NOMO-1 treated with dmso at 0.1 percent for 144 hours (cell line): ENCODE results near the gene FAM193A.
"Not testable (repeated sequence)": the region's sequence is repeated elsewhere in the genome, so short reads cannot be mapped to it uniquely, and the experiment has no call there.

Source experiments
- DNase-seq: peaks from one replicate; lab custom pipeline; 2025; ENCODE audit not compliant: unreplicated experiment; lab: John Stamatoyannopoulos, UW

FAM193A gene

GRCh38 chr4:2606960-2607506 lies 70.6 kb downstream of the FAM193A start:
- DNase-seq: no peak

GRCh38 chr4:2607822-2608221 lies 71.4 kb downstream of the FAM193A start:
- DNase-seq: no peak

GRCh38 chr4:2608291-2608690 lies 71.8 kb downstream of the FAM193A start:
- DNase-seq: no peak

GRCh38 chr4:2615821-2616220 lies 79.4 kb downstream of the FAM193A start:
- DNase-seq: no peak

- no peak for DNase-seq
Observed at GRCh38 chr4:2617955-2618354, 81.5 kb downstream of the FAM193A start.

GRCh38 chr4:2618729-2619128 lies 82.3 kb downstream of the FAM193A start:
- not testable (repeated sequence) for DNase-seq

- DNase-seq: no peak
Observed at GRCh38 chr4:2619459-2619858, 83.0 kb downstream of the FAM193A start.

GRCh38 chr4:2621419-2621818 lies 85.0 kb downstream of the FAM193A start:
- no peak for DNase-seq

GRCh38 chr4:2623442-2623841 lies 87.0 kb downstream of the FAM193A start:
- DNase-seq: no peak

GRCh38 chr4:2624782-2625530 lies 88.5 kb downstream of the FAM193A start:
- DNase-seq: no peak

GRCh38 chr4:2626231-2626630 lies 89.8 kb downstream of the FAM193A start:
- no peak for DNase-seq

- DNase-seq: no peak
Observed at GRCh38 chr4:2630556-2631273, 94.3 kb downstream of the FAM193A start.

- DNase-seq: no peak
Observed at GRCh38 chr4:2634014-2634413, 97.6 kb downstream of the FAM193A start.

- no peak for DNase-seq
Observed at GRCh38 chr4:2636331-2636730, 99.9 kb downstream of the FAM193A start.

- not testable (repeated sequence) for DNase-seq
Observed at GRCh38 chr4:2636994-2637393, 100.5 kb downstream of the FAM193A start.

- DNase-seq: no peak
Observed at GRCh38 chr4:2637956-2638552, 101.6 kb downstream of the FAM193A start.

GRCh38 chr4:2638730-2639129 lies 102.3 kb downstream of the FAM193A start:
- DNase-seq: no peak

GRCh38 chr4:2642968-2643367 lies 106.5 kb downstream of the FAM193A start:
- no peak for DNase-seq

GRCh38 chr4:2643555-2643954 lies 107.1 kb downstream of the FAM193A start:
- no peak for DNase-seq

GRCh38 chr4:2646396-2647149 lies 110.1 kb downstream of the FAM193A start:
- DNase-seq: no peak
